Activated CD4-positive, alpha-beta T cell treated with anti-CD3 and anti-CD28 coated beads for 36 hours (primary cell): ENCODE data around the gene CFAP47. TPM values are rescaled to one million over a fixed set of nuclear protein-coding genes. Genes with fewer than 3 reads are reported as not detected.
"Not testable (repeated sequence)": the region's sequence is repeated elsewhere in the genome, so short reads cannot be mapped to it uniquely, and the experiment has no call there.

Source experiments
- ATAC-seq: fragments of 200-7000 bp; cut with Tn5 transposase; one replicate; pipeline ENCODE4 v1.10.0; 2021; ENCODE audit warnings: mild to moderate bottlenecking, moderate library complexity
- CTCF ChIA-PET: fragments of 350-600 bp; sonication (Branson Sonifier 250); formaldehyde crosslinking; loops from one replicate; lab custom pipeline; 2021; ENCODE audit warnings: antibody characterized with exemption; lab: Charles Lee
- POLR2A ChIA-PET: fragments of 350-600 bp; sonication (Branson Sonifier 250); formaldehyde crosslinking; loops from one replicate; lab custom pipeline; 2021; ENCODE audit warnings: antibody characterized with exemption, inconsistent platforms; lab: Charles Lee
- DNase-seq: peaks from one replicate; pipeline ENCODE4 v3.0.0-alpha.2; 2020
- H3K27ac Mint-ChIP-seq: one replicate; pipeline ENCODE4 v1.8.0; 2021; ENCODE audit warnings: mixed read lengths
- H3K27me3 Mint-ChIP-seq: one replicate; pipeline ENCODE4 v1.8.0; 2021; ENCODE audit warnings: mixed read lengths
- H3K36me3 Mint-ChIP-seq: one replicate; pipeline ENCODE4 v1.8.0; 2021; ENCODE audit warnings: low read depth, mixed read lengths
- H3K4me1 Mint-ChIP-seq: one replicate; pipeline ENCODE4 v1.8.0; 2021; ENCODE audit warnings: mixed read lengths
- H3K4me3 Mint-ChIP-seq: one replicate; pipeline ENCODE4 v1.8.0; 2021; ENCODE audit warnings: mild to moderate bottlenecking, moderate library complexity, mixed read lengths
- H3K9me3 Mint-ChIP-seq: one replicate; pipeline ENCODE4 v1.8.0; 2021; ENCODE audit warnings: low read depth, mixed read lengths
- intact Hi-C, 2 experiments: fragments of 100-400 bp; cut with DNase I in 1 of 2; cut with micrococcal nuclease in 1 of 2; formaldehyde crosslinking; loops; one replicate each; pipeline versions ENCODE4 v1.14.2 to v1.15.1; 2022 to 2024; cut with DNase I, micrococcal nuclease
- total RNA-seq, 2 experiments: library from RNA; stranded (reverse); gene quantifications; one replicate each; pipeline ENCODE4 v1.2.3, GENCODE V29; 2021

Gene CFAP47
- total RNA-seq, 2 experiments from 2014 or later: not detected

GRCh38 chrX:36234840-36235528 is 315.4 kb downstream of the CFAP47 start:
- H3K9me3 Mint-ChIP-seq, CTCF ChIA-PET, ATAC-seq, H3K27me3 Mint-ChIP-seq, POLR2A ChIA-PET, DNase-seq, H3K4me1 Mint-ChIP-seq, intact Hi-C loops, H3K4me3 Mint-ChIP-seq, H3K27ac Mint-ChIP-seq, H3K36me3 Mint-ChIP-seq: not testable (repeated sequence)

GRCh38 chrX:36241397-36241796 is 321.9 kb downstream of the CFAP47 start:
- Mint-ChIP-seq H3K9me3 (peaks cover 2% of the 10 kb centered on the region), H3K27ac (no peak overlapping the region), H3K36me3 (no peaks in the 10 kb centered on the region), H3K4me3 (no peak overlapping the region), H3K27me3 (no peaks in the 10 kb centered on the region), H3K4me1 (no peaks in the 10 kb centered on the region)
- ChIA-PET POLR2A (no interaction called here), CTCF (interaction anchor here (0.8 kb wide), 1 partner anchor 11 kb away, joined by 4 read pairs; no protein-coding TSS in a partner anchor)
- intact Hi-C loops: no loop called here
- ATAC-seq (no peak), DNase-seq (no peak)

GRCh38 chrX:36266155-36266554 is 346.6 kb downstream of the CFAP47 start:
- ATAC-seq: no peak
- CTCF ChIA-PET: no interaction called here

GRCh38 chrX:36310136-36310535 is 390.6 kb downstream of the CFAP47 start:
- POLR2A ChIA-PET: no interaction called here
- DNase-seq: no peak
- Mint-ChIP-seq H3K9me3 (no peaks in the 10 kb centered on the region), H3K27me3 (no peaks in the 10 kb centered on the region), H3K4me3 (no peak overlapping the region), H3K4me1 (no peaks in the 10 kb centered on the region), H3K27ac (no peak overlapping the region), H3K36me3 (no peaks in the 10 kb centered on the region)
- no peak for ATAC-seq
- intact Hi-C loops: no loop called here
- CTCF ChIA-PET: no interaction called here

More at GRCh38 chrX:36266155-36266554, 346.6 kb downstream of the CFAP47 start:
- Mint-ChIP-seq H3K9me3 (peaks cover 2% of the 10 kb centered on the region), H3K4me3 (no peak overlapping the region), H3K36me3 (no peaks in the 10 kb centered on the region), H3K27me3 (no peaks in the 10 kb centered on the region), H3K4me1 (no peaks in the 10 kb centered on the region), H3K27ac (no peak overlapping the region)
- DNase-seq: no peak
- intact Hi-C loops: no loop called here
- POLR2A ChIA-PET: no interaction called here

- Mint-ChIP-seq H3K4me1 (no peaks in the 10 kb centered on the region), H3K4me3 (no peak overlapping the region), H3K36me3 (no peaks in the 10 kb centered on the region), H3K27me3 (no peaks in the 10 kb centered on the region), H3K9me3 (no peaks in the 10 kb centered on the region), H3K27ac (no peak overlapping the region)
- POLR2A ChIA-PET: no interaction called here
- CTCF ChIA-PET: no interaction called here
- intact Hi-C loops: no loop called here
- ATAC-seq (no peak), DNase-seq (no peak)
Measured at GRCh38 chrX:36314303-36314702, 394.8 kb downstream of the CFAP47 start.

GRCh38 chrX:36334572-36334971 is 415.0 kb downstream of the CFAP47 start:
- ChIA-PET CTCF (no interaction called here), POLR2A (no interaction called here)
- Mint-ChIP-seq H3K27ac (no peak overlapping the region), H3K27me3 (no peaks in the 10 kb centered on the region), H3K4me3 (no peak overlapping the region), H3K36me3 (no peaks in the 10 kb centered on the region), H3K9me3 (no peaks in the 10 kb centered on the region), H3K4me1 (no peaks in the 10 kb centered on the region)
- DNase-seq (no peak), ATAC-seq (no peak)
- intact Hi-C loops: no loop called here

GRCh38 chrX:36336751-36337150 is 417.2 kb downstream of the CFAP47 start:
- intact Hi-C loops: no loop called here
- H3K27me3 Mint-ChIP-seq: no peaks in the 10 kb centered on the region
- H3K4me1 Mint-ChIP-seq: no peaks in the 10 kb centered on the region
- POLR2A ChIA-PET: no interaction called here
- ATAC-seq (no peak), DNase-seq (no peak)
- no peak overlapping the region for H3K4me3 Mint-ChIP-seq
- no peaks in the 10 kb centered on the region for H3K9me3 Mint-ChIP-seq
- H3K27ac Mint-ChIP-seq: no peak overlapping the region
- no peaks in the 10 kb centered on the region for H3K36me3 Mint-ChIP-seq
- CTCF ChIA-PET: no interaction called here

- Mint-ChIP-seq H3K4me1 (no peaks in the 10 kb centered on the region), H3K27me3 (no peaks in the 10 kb centered on the region), H3K27ac (no peak overlapping the region), H3K36me3 (no peaks in the 10 kb centered on the region), H3K4me3 (no peak overlapping the region), H3K9me3 (no peaks in the 10 kb centered on the region)
- DNase-seq (no peak), ATAC-seq (no peak)
- POLR2A ChIA-PET: no interaction called here
- CTCF ChIA-PET: no interaction called here
- intact Hi-C loops: no loop called here
Measured at GRCh38 chrX:36344301-36344700, 424.8 kb downstream of the CFAP47 start.

- ChIA-PET POLR2A (no interaction called here), CTCF (no interaction called here)
- DNase-seq: no peak
- no peak for ATAC-seq
- H3K4me1 Mint-ChIP-seq: no peaks in the 10 kb centered on the region
- H3K4me3 Mint-ChIP-seq: no peak overlapping the region
- no peaks in the 10 kb centered on the region for H3K27me3 Mint-ChIP-seq
- intact Hi-C loops: no loop called here
- no peaks in the 10 kb centered on the region for H3K9me3 Mint-ChIP-seq
- no peaks in the 10 kb centered on the region for H3K36me3 Mint-ChIP-seq
- H3K27ac Mint-ChIP-seq: no peak overlapping the region
Measured at GRCh38 chrX:36348509-36348908, 429.0 kb downstream of the CFAP47 start.

GRCh38 chrX:36357855-36358254 is 438.3 kb downstream of the CFAP47 start:
- Mint-ChIP-seq H3K4me1 (no peaks in the 10 kb centered on the region), H3K9me3 (no peaks in the 10 kb centered on the region), H3K27me3 (no peaks in the 10 kb centered on the region), H3K4me3 (no peak overlapping the region), H3K36me3 (no peaks in the 10 kb centered on the region), H3K27ac (no peak overlapping the region)
- no peak for ATAC-seq
- ChIA-PET CTCF (no interaction called here), POLR2A (no interaction called here)
- intact Hi-C loops: no loop called here
- no peak for DNase-seq

- intact Hi-C loops: no loop called here
- H3K36me3 Mint-ChIP-seq: no peaks in the 10 kb centered on the region
- no peak for ATAC-seq
Measured at GRCh38 chrX:36364262-36364661, 444.7 kb downstream of the CFAP47 start.

GRCh38 chrX:36383495-36383894 is 464.0 kb downstream of the CFAP47 start:
- H3K36me3 Mint-ChIP-seq: no peaks in the 10 kb centered on the region
- CTCF ChIA-PET: no interaction called here
- no peak overlapping the region for H3K4me3 Mint-ChIP-seq
- no peak overlapping the region for H3K27ac Mint-ChIP-seq
- DNase-seq (no peak), ATAC-seq (no peak)
- no peaks in the 10 kb centered on the region for H3K27me3 Mint-ChIP-seq
- intact Hi-C loops: no loop called here
- H3K9me3 Mint-ChIP-seq: no peaks in the 10 kb centered on the region
- POLR2A ChIA-PET: no interaction called here
- no peaks in the 10 kb centered on the region for H3K4me1 Mint-ChIP-seq

More at GRCh38 chrX:36364262-36364661, 444.7 kb downstream of the CFAP47 start:
- H3K27me3 Mint-ChIP-seq: no peaks in the 10 kb centered on the region
- H3K4me1 Mint-ChIP-seq: no peaks in the 10 kb centered on the region
- ChIA-PET CTCF (no interaction called here), POLR2A (no interaction called here)
- H3K9me3 Mint-ChIP-seq: peaks cover 2% of the 10 kb centered on the region
- H3K4me3 Mint-ChIP-seq: no peak overlapping the region
- no peak overlapping the region for H3K27ac Mint-ChIP-seq
- DNase-seq: no peak
